Dedifferentiated amniotic fluid mesenchymal stem cell (primary cell): ENCODE results near the gene EVA1A.
A peak's percentile ranks its signal among the peaks of the same experiment; 100 is the strongest.

Experiments
- DNase-seq: peaks from one replicate; pipeline ENCODE4 v3.0.0-alpha.2; 2016; ENCODE audit errors: extremely low spot score

Gene EVA1A

GRCh38 chr2:75541430-75541829, 19.3 kb downstream of the EVA1A start:
- DNase-seq: no peak

- no peak for DNase-seq
Observed at GRCh38 chr2:75540994-75541393, 19.7 kb downstream of the EVA1A start.

- peak; percentile 88 for DNase-seq
Observed at GRCh38 chr2:75539955-75540716, 20.6 kb downstream of the EVA1A start.

DNA sequence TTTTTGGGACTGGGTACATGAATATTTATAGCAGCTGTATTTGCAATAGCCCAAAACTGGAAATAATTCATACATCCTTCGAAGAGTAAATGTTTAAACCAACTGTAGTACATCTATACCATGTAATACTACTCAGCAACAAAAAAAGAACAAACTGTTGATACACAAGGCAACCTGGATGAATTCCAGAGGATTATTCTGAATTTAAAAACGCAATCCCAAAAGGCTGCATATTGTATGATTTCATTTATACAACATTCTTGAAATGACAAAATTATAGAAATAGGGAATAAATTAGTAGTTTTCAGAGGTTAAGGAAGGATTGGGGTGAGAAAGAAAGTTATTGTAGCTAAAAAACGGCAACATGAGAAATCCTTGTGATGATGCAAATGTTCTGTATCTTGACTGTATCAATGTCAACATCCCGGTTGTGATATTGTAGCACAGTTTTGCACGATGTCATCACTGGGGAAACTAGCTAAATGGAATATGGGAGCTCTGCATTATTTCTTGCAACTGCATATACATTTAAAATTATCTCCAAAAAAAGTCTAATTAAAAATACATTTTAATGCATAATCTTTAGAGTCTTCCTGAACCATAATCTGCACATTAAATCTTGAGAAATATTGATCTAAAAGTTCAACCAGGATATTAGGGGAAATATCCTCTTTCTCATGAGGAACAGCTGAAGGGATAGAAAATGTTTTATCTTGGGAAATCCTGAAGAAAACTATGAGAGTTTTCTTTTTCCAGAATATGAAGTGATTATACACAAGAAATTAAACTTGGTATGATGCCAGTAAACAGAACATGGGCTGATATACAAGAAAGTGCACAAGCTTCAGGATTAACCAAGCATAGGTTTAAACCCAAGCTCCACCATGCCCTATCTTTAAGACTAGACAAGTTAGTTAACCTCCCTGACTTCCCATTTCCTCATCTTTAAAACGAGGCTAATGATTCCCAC, 21.9 kb downstream of the EVA1A start:
- DNase-seq: no peak

DNA sequence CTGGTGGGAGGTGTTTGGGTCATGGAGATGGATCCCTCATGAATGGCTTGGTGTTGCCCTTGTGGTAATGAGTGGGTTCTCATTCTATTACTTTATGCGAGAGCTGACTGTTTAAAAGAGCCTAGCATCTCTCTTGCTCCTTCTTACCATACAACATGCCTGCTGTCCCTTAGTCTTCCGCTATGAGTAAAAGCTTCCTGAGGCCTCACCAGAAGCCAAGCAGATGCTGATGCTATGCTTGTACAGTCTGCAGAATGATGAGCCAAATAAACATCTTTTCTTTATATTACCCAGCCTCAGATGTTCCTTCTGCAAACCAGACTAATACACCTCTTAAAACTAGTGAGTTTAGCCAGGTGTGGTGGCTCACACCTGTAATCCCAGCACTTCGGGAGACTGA, 23.1 kb downstream of the EVA1A start:
- DNase-seq: no peak

- DNase-seq: no peak
Observed at GRCh38 chr2:75533135-75533534, 27.6 kb downstream of the EVA1A start.

GRCh38 chr2:75532488-75532887, 28.3 kb downstream of the EVA1A start:
- DNase-seq: no peak

GRCh38 chr2:75528221-75528977, 32.3 kb downstream of the EVA1A start:
- peak; percentile 72 for DNase-seq

GRCh38 chr2:75527676-75528075, 33.1 kb downstream of the EVA1A start:
- DNase-seq: no peak

GRCh38 chr2:75526842-75527241, 33.9 kb downstream of the EVA1A start:
- DNase-seq: no peak

DNA sequence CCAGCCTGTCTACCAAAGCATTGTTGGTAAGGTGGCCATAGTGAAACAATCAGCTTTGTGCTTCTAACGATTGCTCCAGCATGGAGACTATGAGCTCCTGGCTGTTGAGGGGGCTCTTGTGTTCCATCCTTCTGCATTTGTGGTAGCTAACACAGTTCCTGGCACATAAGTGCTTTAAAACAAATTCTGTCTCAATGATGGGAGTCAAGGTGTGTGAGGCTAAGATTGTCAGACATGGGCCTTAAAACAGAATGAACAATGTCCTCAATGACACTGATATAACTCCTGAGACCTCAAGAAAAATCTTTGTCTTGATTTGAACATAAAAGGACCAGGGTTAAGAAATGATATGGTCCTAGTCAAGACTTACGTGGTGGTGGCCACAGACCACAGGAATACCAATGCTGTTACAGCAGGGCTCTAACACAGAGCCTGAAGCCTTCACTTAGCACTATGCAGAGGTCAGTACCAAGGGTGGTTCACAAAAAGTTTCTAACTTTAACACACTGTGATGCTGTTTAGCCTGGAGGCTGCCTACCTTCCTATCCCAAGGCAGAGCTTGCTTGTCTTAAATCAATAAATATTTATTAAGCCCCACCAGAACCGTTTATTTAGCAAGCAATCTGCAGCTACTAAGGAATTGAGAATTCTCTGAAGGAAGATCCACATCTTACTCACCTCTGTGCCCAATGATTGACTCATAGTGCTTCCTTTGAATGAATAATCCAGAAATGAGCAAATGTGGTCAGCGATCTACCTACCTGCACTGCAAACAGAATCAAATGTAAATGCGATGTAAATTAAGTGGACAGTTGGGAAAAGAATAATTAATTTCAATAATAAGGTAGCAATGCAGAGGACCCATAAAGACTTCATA, 35.1 kb downstream of the EVA1A start:
- no peak for DNase-seq

GRCh38 chr2:75524276-75524911, 36.3 kb downstream of the EVA1A start:
- DNase-seq: no peak

- no peak for DNase-seq
Observed at GRCh38 chr2:75523313-75524275, 37.1 kb downstream of the EVA1A start.

GRCh38 chr2:75522543-75523312, 38.0 kb downstream of the EVA1A start:
- no peak for DNase-seq

DNA sequence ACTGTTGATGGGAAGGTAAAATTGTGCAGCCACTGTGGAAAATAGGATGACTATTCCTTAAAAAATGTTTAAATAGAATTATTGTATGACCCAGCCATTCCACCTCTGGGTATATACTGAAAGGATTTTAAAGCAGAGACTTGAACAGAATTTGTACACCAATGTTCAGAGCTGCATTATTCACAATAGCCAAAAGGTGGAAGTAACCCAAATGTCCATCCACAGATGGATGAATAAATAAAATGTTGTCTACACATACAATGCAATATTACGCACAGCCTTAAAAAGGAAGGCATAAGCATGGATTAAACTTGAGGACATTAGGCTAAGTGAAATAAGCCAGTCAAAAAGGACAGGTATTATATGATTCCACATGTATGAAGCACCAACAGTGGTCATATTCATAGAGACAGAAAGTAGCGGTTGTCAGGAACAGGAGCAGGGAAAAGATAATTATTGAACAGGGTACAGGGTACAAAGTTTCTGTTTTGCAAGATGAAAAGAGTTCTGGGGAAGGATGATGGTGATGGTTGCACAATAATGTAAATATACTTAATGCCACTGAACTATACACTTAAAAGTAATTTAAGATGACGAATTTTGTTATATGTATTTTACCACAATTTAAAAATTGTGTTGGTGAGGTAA, 39.4 kb downstream of the EVA1A start:
- no peak for DNase-seq

GRCh38 chr2:75519843-75520242, 40.9 kb downstream of the EVA1A start:
- DNase-seq: no peak

DNA sequence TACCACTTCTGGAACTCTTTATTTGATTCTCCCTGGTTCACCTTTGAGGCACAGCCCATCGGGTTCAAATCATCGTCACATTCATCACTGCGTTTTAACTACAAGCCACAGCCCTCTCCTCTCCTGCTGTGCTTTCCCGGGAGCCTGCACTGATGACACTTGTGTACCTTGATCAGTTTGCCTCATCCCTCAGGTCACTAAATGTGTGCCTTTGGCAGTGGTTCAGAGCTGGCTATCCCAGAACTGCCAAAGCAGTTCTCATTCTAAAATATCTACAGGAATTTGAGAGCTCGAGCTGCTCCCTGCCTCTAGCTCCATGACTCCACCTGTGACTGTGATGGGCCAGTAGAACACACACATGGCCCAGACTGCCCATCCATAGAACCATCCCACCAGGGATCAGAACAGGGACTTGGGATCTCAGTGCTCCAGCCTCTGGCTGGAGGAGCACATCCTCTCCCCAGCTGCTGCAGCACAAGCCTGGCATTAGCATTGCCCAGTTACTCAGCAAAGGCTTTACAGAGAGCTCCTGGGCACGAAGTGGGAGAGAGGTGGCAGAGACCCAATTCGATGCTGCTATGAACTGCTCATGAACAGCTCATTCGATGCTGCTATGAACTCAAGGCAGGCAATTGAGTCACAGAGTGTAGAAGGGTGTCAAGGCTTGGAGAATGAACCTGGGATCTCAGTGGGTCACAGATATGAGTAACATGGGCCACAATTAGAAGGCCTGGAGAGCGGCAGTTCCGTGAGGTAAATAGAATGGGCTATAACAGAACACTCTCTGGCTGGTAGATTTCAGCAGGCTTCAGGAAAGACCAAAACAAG, 41.9 kb downstream of the EVA1A start:
- DNase-seq: no peak
